ENCODE measurements around the gene HSD3B7.
"Not testable (repeated sequence)": the region's sequence is repeated elsewhere in the genome, so short reads cannot be mapped to it uniquely, and the experiment has no call there.

HSD3B7 gene

DNA sequence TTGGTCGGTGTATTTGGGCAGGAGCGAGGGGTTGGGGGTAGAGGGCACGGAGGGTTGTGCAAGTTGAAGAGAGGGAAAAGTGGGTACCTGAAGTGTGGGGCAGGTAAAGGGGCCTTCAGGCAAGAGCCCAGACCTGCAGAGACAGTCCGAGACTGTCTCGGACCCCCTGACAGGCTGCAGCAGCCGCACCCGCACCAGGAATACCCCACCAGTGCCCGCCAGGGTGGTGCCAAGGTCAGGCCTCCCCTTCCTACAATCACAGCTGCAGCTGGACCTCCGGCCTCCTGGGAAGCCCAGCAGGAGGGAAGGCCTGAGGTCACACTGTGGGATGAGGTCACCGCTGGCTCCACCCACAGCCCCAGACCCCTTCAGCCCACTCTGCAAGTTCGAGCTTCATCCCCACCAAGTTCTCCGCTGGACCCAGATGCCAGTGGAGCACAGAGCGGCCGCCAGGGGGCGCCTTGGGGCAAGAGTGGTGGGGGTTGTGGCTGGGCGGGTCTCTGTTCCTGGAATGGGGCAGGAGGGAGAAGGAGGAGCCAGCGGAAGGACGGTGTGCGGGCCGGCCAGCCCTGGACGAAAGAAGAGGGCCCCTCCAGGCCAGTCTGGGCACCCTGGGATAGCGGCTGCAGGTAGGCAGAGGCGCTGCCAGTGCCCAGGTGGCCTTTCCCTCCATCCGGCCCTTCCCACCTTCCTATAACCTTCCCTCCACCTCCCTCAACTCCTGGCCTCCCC, at the start of gene HSD3B7:
Gene HSD3B7, plus strand, starts transcription at position 539 of the 732 bp plus-strand sequence. CDS start 452 bp downstream, outside the sequence.
- DNase-seq (ENCODE audit: low read depth, low spot score), result peak; percentile 62

DNA sequence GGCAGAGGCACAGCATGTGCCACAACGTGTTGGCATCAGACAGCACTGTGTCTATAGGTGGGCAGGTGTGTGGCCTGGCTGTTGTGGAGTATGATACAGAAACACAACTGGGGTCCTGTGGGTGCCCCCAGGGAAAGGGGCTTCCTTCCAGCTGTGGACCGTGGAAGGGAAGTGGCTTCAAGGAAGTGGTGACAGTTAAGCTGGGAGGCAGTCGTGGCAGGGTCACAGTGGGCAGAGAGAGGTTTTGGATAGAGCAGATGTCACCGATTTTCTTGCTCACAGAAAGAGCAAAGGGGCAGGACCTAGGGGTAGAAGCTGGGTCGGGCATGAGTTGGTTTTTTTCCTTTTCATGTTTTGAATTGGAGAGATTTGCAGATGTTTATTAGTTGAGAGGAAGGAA, 47.3 kb upstream of the HSD3B7 start:
- no peak for DNase-seq (ENCODE audit: low read depth, low spot score)

DNA sequence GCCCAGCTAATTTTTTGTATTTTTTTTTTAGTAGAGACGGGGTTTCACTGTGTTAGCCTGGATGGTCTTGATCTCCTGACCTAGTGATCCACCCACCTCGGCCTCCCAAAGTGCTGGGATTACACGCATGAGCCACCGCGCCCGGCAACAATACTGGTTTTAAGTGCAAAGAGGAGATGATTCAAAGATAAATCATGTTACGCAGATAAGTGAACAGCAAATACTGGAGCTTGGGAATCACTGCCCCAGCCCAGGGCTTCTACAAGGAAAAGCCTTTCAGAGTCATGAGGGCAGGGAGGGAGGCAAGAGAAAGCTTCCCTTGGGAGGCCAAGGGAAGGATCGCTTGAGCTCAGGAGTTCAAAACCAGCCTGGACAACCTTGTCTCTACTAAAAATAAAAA, 45.4 kb upstream of the HSD3B7 start:
- not testable (repeated sequence) for DNase-seq (ENCODE audit: low read depth, low spot score)

DNA sequence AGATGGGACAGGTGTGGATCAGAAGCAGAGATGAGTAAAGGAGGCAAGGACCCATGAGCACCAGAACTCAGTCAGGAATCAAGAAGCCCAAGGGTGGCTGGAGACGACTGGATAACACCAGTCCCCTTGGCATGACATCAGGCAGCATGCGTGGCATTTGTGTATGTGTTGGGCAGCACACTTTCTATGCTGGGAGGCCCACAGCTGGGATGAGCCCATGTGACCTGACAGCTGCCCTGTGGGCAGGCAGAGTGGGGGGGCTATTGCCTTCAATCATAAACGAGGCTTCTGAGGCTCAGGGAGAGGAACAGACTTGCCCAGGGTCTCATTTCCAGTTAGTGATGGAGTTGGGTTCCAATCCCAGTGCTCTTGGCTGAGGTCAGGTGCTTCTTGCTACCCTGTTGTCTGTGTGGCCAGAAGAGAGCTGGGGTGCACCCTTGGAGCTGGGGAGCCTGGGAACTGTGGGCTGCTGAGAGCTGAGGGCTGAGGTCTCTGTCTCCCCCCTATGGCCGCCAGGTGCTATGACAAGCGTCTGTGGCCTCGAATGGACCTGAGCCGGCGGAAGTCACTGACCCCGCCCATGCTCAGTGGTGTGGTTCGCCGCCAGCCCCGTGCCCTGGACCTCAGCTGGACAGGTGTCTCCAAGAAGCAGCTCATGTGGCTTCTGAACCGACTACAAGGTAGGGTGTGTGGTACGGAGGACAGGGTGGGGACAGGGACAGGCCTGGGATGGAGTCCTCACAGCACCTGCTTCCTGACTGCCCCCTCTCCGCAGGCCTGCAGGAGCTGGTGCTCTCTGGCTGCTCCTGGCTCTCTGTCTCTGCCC, 43.2 kb upstream of the HSD3B7 start:
- DNase-seq (ENCODE audit: low read depth, low spot score), result peak; percentile 31

DNA sequence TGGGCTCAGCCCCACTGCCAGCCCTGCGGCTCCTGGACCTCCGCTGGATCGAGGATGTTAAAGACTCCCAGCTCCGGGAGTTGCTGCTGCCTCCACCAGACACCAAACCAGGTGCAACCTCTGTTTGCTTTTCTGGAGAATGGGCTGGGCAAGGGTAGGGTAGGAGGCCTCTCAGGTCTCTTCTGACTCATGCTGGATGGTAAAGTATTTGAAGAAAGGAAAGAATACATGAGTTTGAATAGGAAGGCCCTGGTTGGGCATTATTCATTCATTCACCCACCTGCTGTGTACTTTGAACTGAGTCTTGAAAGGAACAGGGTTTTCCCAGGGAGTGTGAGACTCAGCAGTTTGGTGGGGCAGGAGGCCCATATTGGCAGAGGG, 42.6 kb upstream of the HSD3B7 start:
- DNase-seq (ENCODE audit: low read depth, low spot score), result no peak

DNA sequence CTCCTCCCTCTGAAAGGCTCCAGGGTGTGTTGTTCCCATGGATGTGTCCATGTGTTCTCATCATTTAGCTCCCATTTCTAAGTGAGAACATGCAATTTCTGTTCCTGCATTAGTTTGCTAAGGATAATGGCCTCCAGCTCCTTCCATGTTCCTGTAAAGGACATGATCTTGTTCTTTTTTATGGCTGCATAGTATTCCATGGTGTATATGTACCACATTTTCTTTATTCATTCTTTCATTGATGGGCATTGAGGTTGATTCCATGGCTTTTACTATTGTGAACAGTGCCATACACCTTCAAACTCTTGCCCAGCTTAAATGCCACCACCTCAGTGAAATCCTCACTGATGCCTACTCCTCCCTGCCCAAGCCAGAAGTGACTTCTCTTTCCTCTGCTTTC, 40.7 kb upstream of the HSD3B7 start:
- no peak for DNase-seq (ENCODE audit: low read depth, low spot score)

DNA sequence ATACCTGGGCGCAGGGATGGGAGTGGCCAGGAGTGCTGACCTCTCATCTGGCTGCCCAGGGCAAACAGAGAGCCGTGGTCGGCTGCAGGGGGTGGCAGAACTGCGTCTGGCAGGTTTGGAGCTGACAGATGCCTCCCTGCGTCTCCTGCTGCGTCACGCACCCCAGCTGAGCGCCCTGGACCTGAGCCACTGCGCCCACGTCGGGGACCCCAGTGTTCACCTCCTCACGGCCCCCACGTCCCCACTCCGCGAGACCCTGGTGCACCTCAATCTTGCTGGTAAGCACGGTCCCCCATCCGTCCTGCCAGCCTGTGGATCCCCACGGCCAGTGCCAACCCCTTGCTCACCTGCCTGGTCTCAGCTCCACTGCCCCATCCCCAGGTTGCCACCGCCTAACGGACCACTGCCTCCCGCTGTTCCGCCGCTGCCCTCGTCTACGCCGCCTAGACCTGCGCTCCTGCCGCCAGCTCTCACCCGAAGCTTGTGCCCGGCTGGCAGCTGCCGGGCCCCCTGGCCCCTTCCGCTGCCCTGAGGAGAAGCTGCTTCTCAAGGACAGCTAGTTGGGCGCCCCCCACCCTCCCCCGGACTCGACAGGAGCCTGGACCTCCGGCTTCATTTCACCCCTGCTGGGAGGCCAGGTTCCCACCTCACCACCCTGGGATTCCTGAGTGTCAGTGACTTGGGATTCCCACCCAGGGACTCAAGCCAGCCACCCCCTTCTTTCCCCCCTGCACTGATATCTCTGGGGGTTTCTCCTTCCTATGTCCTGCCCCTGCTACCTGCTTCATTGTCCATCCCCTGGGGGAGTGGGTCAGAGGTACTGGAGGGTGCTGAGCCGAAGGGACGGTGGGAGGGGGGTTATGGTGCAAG, 38.1 kb upstream of the HSD3B7 start:
- DNase-seq (ENCODE audit: low read depth, low spot score), result no peak

DNA sequence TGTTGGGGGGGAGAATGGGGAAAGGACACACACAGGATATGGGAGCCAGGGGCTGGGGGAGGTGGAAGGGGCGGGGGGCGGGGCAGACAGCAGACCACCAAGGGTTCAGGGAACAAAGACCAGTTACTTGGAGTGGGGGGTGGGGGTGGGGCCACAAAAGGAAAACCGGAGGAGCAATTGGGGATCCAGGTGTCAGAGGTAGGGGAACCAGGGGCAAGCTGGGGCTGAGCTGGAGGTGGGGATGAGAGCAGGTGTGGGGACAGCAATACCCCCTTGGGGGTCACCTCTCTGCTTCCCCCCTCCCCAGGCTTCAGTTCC, 37.5 kb upstream of the HSD3B7 start:
- DNase-seq (ENCODE audit: low read depth, low spot score), result no peak

DNA sequence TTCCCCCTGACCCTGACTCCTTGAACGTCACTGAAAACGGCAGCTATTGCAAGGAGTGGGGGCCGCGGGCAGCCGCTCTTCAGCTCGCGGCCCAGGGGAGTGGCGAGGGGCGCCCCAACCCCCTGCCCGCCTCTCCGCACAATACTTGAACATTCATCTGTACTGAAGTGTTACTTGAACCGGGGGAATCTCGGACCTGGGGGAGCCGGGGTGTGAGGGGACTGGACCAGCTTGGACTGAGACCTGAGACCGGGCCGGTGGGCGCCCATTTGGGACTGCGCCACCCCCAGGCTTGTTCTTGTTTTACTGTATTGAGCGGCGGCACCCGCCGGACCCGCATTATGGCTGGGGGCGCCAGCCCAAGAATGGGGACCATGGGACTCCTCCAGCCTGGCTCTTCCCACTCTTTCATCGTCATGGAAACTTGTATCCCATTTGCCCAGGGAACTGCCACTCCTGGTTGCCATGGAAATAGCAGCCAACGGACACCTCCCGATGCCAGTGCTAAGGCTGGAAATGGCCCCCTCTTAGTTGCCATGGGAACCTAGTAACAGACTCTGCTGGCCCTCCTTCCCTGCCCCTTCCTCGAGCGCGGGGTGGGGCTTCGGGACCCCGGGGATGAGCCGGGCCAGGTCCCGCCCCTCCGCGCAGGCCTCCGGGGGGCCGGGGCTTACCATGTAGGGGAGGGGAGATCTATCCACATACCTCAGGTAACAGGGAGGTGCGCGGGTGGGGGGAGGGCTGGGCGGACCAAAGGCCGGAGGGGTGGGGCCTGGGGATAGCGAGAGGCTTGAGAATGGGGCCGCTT, 36.9 kb upstream of the HSD3B7 start:
- DNase-seq (ENCODE audit: low read depth, low spot score), result no peak

DNA sequence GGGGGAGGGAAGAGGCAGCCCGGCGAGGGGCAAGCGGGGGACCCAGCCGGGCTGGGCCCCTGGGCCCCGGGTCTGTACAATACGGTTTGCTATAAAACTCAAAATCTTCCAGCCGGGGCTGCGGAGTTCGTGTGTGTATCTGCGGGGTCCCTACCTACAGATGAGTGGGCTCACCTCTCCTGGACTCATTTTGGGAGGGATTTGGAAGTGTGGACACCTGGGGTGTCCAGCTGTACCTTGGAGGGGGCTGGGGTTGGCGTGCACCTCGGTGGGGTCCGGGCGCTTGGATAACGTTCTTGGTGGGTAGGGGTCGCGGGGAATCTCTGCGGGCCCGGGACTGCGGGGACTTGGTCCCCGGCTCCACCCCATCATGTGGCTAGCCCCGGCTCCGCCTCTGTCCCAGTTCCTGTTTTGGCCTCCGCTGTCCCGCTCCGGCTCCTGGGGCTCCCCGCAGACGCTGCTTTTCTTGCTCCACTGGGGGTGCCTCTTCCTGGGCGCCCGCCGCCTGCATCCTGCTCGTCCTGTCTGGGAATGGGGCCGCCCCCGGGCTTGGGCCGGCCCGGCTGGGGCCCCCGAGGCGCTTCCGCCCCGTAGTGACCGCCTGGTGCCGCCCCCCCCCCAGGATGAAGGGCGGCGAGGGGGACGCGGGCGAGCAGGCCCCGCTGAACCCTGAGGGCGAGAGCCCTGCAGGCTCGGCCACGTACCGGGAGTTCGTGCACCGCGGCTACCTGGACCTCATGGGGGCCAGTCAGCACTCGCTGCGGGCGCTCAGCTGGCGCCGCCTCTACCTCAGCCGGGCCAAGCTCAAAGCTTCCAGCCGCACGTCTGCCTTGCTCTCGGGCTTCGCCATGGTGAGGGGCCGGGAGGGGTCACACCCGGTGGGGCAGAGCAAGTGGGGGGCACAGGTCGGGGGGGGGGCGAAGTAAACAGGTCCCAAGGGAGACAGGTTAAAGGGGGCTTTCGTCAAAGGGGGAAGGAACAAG, 36.0 kb upstream of the HSD3B7 start, which contains the start of gene ORAI3:
Gene ORAI3, plus strand, starts transcription at position 402 of the 983 bp plus-strand sequence. Its CDS starts 222 bp downstream, at position 624.
- DNase-seq (ENCODE audit: low read depth, low spot score), result no peak

DNA sequence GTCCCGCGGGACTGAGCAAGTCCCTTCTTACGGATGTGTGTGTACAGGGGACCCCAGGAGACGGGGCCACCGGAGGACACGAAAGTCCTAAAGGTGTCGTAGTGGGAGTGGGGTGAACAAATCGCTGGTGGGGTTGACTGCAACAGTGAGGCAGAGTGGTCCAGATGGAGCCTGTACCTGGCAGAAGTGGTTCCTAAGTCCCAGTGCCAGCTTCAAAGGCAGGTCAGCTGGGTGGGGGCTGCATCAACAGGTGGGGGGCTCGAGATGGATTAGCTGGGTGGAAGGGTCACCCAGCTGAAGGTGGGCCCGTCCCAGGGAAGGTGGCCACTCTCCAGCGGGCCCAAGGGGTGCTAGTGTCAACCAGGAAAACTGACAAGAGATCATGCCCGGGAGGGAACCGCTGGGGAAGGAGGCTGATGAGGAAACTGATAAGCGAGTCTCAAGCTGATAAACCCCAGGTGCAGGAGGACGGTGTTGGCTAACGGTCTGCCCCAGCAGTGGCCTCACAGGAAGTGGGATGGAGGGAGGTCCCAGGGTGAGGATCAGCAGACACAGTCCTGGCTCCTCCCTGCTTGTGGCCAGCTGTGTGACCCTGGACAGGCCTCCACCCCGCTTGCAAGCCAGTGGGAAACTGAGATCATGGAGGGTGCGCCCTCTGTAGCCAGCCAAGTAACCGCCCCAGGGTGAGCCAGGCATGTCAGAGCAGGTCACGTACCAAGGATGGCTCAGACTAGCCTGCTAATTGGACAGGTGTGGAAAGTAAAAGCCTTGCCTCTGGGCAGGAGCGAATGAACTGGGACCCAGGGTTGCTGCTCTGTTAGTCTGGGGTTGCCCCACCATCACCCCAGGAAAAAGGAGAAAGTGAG, 35.1 kb upstream of the HSD3B7 start:
- DNase-seq (ENCODE audit: low read depth, low spot score), result no peak

DNA sequence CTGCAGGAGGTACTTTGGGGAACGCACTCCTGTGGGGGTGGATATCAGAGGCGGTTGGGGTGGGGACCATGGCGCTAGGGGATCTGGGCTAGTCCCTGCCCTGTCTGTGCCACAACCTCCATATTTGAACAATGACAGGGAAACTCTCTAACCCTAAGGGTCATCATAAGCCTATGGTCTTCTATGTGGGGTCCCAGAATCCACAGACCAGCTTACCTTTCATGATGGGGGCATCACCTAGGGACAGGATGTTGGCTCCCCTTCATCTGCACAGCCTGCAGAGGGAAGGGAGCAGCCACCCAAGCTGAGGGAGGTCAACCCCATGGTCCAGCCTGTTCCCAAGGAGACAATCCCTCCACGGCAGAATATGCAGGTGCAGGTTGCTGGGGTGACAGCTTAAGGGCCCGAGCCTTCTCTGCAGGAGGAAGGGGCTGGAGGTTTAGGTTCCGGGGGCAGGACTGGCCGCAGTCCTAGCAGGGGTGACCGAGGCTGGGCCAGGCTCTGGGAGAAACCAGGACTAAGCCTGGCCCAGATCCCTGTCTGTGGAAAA, 34.4 kb upstream of the HSD3B7 start:
- no peak for DNase-seq (ENCODE audit: low read depth, low spot score)

DNA sequence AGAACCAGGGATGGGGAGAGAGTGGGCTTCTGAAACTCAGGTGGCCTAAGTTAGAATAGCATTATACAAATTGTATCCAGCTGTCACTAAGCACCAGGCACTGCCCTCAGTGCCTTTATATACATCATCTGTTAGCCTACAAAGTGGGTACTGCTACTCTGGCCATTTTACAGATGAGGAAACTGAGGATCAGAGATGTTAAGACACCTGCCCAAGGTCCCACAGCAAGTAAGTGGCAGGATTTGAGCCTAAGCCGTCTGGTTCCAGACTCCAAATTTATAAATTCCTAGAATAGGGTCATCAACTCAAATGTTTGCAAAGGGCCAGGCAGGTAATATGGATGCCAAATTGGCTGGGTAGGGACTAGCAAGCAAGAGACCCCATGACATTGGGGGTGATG, 33.8 kb upstream of the HSD3B7 start:
- no peak for DNase-seq (ENCODE audit: low read depth, low spot score)

DNA sequence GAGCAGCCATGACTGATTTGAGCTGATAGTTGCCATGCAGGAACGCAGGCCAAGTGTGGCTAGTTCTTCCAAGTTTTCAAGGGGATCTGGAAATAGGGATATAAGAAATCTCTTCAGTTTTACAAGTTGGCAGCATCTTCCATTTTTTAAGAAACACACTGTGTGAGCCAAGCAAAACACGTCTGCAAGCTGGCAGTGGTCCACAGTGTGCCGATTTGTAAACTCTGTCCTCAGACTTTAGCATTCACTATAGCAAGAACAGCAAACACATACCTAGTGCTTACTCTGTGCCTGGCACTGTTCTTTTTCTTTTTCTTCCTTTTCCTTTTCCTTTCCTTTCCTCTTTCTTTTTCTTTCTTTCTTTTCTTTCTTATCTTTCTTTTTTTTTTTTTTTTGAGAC, 33.3 kb upstream of the HSD3B7 start:
- no peak for DNase-seq (ENCODE audit: low read depth, low spot score)

DNA sequence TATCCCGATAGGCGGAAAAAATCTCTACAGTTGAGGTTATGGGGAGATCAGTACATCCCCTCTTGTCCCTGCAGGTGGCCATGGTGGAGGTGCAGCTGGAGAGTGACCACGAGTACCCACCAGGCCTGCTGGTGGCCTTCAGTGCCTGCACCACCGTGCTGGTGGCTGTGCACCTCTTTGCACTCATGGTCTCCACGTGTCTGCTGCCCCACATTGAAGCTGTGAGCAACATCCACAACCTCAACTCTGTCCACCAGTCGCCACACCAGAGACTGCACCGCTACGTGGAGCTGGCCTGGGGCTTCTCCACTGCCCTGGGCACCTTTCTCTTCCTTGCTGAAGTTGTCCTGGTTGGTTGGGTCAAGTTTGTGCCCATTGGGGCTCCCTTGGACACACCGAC, 31.9 kb upstream of the HSD3B7 start:
- DNase-seq (ENCODE audit: low read depth, low spot score), result no peak

DNA sequence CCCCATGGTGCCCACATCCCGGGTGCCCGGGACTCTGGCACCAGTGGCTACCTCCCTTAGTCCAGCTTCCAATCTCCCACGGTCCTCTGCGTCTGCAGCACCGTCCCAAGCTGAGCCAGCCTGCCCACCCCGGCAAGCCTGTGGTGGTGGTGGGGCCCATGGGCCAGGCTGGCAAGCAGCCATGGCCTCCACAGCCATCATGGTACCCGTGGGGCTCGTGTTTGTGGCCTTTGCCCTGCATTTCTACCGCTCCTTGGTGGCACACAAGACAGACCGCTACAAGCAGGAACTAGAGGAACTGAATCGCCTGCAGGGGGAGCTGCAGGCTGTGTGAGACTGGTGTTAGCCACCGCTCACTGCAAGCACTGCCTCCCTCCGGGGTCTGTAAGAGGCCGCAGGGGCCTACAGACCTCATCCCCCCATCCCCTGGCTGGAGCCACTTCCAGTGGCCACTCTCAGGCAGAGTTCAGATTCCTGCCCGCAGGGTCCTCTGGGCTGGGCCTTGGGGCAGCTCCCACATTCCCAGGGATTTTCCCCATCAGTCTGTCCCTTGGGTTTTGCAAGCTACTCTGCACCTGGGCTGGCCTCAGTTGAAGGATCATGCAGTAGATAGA, 31.4 kb upstream of the HSD3B7 start:
- no peak for DNase-seq (ENCODE audit: low read depth, low spot score)

DNA sequence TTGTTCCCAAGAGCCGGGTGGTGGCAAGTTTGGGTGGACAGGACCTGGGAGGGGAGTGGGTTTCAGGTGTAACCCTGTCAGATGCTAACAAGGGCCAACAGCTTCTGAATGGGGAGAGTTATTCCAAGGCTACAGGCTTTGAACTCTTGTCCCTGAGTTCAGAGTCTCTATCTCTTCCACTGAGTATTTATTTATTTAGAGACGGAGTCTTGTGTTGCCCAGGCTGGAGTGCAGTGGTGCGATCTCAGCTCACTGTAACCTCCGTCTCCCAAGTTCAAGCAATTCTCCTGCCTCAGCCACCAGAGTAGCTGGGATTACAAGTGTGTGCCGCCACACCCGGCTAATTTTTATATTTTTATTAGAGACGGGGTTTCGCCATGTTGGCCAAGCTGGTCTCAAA, 30.0 kb upstream of the HSD3B7 start:
- DNase-seq (ENCODE audit: low read depth, low spot score), result no peak
